ENCODE measurements around the gene ZNF225. TPM values are rescaled to one million over a fixed set of nuclear protein-coding genes. Genes with fewer than 3 reads are reported as not detected.
A peak's percentile ranks its signal among the peaks of the same experiment; 100 is the strongest.

Gene ZNF225
- total RNA-seq, 2 donors from 2014 or later = 2.2 to 8.3 TPM

GRCh38 chr19:44072543-44073401 lies 40.4 kb upstream of the ZNF225 start:
- ATAC-seq (ENCODE audit: insufficient number of reproducible peaks, low FRiP score, low read depth) = no peak

GRCh38 chr19:44076325-44076724 lies 36.9 kb upstream of the ZNF225 start:
- ATAC-seq (ENCODE audit: insufficient number of reproducible peaks, low FRiP score, low read depth) (no peak), DNase-seq (ENCODE audit: low spot score) (no peak)
- H3K27ac ChIP-seq = no peak overlapping the region
- H3K27me3 ChIP-seq (replicated peaks; ENCODE audit: insufficient read depth) = no peaks in the 10 kb centered on the region
- H3K36me3 ChIP-seq = peaks cover 11% of the 10 kb centered on the region
- peaks cover 6 to 10% of the 10 kb centered on the region in 2 donors for H3K4me1 ChIP-seq (ENCODE audit: control insufficient read depth in 1 of 2, low read depth in 2 of 2)
- H3K4me3 ChIP-seq = no peak overlapping the region
- H3K9me3 ChIP-seq = no peaks in the 10 kb centered on the region
- TF ChIP-seq CTCF (IDR thresholded peaks at IDR 0.05) = no peak

More at GRCh38 chr19:44072543-44073401, 40.4 kb upstream of the ZNF225 start:
- no peak overlapping the region for H3K27ac ChIP-seq
- TF ChIP-seq CTCF (IDR thresholded peaks at IDR 0.05) = no peak
- peak overlapping the region; percentile 76 for H3K4me3 ChIP-seq
- H3K36me3 ChIP-seq = peaks cover 4% of the 10 kb centered on the region
- DNase-seq (ENCODE audit: low spot score) = no peak
- H3K9me3 ChIP-seq = peaks cover 2% of the 10 kb centered on the region
- peaks cover 6 to 10% of the 10 kb centered on the region in 2 donors for H3K4me1 ChIP-seq (ENCODE audit: control insufficient read depth in 1 of 2, low read depth in 2 of 2)
- no peaks in the 10 kb centered on the region for H3K27me3 ChIP-seq (replicated peaks; ENCODE audit: insufficient read depth)

- DNase-seq (ENCODE audit: low spot score) (no peak), ATAC-seq (ENCODE audit: insufficient number of reproducible peaks, low FRiP score, low read depth) (no peak)
- Histone ChIP-seq H3K9me3 (no peaks in the 10 kb centered on the region), H3K27ac (no peak overlapping the region), H3K4me3 (no peak overlapping the region), H3K36me3 (peaks cover 2% of the 10 kb centered on the region), H3K4me1 (ENCODE audit: control insufficient read depth in 1 of 2, low read depth in 2 of 2) (peaks cover 8 to 12% of the 10 kb centered on the region in 2 donors), H3K27me3 (replicated peaks; ENCODE audit: insufficient read depth) (no peaks in the 10 kb centered on the region)
- TF ChIP-seq CTCF (IDR thresholded peaks at IDR 0.05) = no peak
These were observed 21.1 kb upstream of the ZNF225 start for GRCh38 chr19:44092108-44092507.

GRCh38 chr19:44093931-44094765 lies 19.1 kb upstream of the ZNF225 start, which contains the start of gene ZNF224:
ZNF224 (plus strand) TSS chr19:44094361; CDS start chr19:44097874, 3,513 bp downstream.
- H3K36me3 ChIP-seq = peaks cover 20% of the 10 kb centered on the region
- ATAC-seq (ENCODE audit: insufficient number of reproducible peaks, low FRiP score, low read depth) (peak; percentile 86), DNase-seq (ENCODE audit: low spot score) (peak; percentile 72)
- peak within 1 kb of the TSS; percentile 51 to 64 for H3K27ac ChIP-seq
- peaks cover 8 to 12% of the 10 kb centered on the region in 2 donors for H3K4me1 ChIP-seq (ENCODE audit: control insufficient read depth in 1 of 2, low read depth in 2 of 2)
- no peaks in the 10 kb centered on the region for H3K9me3 ChIP-seq
- peak within 1 kb of the TSS; percentile 88 for H3K4me3 ChIP-seq
- H3K27me3 ChIP-seq (replicated peaks; ENCODE audit: insufficient read depth) = no peaks in the 10 kb centered on the region
- TF ChIP-seq CTCF (IDR thresholded peaks at IDR 0.05) = no peak

GRCh38 chr19:44107751-44108150 lies 5.4 kb upstream of the ZNF225 start:
- peaks cover 75% of the 10 kb centered on the region for H3K9me3 ChIP-seq
- no peak overlapping the region for H3K27ac ChIP-seq
- peaks cover 36% of the 10 kb centered on the region for H3K36me3 ChIP-seq
- peaks cover 7 to 11% of the 10 kb centered on the region in 2 donors for H3K4me1 ChIP-seq (ENCODE audit: control insufficient read depth in 1 of 2, low read depth in 2 of 2)
- H3K27me3 ChIP-seq (replicated peaks; ENCODE audit: insufficient read depth) = no peaks in the 10 kb centered on the region
- no peak for TF ChIP-seq CTCF (IDR thresholded peaks at IDR 0.05)
- no peak overlapping the region for H3K4me3 ChIP-seq
- ATAC-seq (ENCODE audit: insufficient number of reproducible peaks, low FRiP score, low read depth) = no peak
- no peak for DNase-seq (ENCODE audit: low spot score)
